Measurements from ENCODE around the gene GMEB2.

DNA sequence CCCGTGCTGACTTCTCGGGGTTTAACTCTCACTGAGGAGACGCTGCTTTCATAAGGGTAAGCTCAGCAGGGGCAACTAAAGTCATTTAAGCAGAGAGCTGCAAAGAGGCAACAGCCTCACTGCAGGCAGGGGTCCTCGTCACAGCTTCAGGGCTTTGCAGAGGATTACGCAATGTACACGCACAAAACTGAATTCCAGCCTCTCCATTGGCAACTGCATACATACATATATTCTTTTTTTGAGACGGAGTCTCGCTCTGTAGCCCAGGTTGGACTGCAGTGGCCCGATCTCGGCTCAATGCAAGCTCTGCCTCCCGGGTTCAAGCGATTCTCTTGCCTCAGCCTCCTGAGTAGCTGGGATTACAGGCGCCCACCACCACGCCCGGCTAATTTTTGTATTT, 2.4 kb downstream of the GMEB2 start:
- TF ChIP-seq CTCF (IDR thresholded peaks at IDR 0.05) (no peak), EZH2phosphoT487 (IDR thresholded peaks at IDR 0.05) (no peak)
